GM19324 (cell line): ENCODE data around the gene SENP1.

Experiments
- ATAC-seq: cut with Tn5 transposase; IDR thresholded peaks from one replicate; pipeline ENCODE4 v1.9.1; 2021; ENCODE audit warnings: mild to moderate bottlenecking, moderate library complexity; ENCODE audit not compliant: unreplicated experiment, low FRiP score

Gene SENP1

DNA sequence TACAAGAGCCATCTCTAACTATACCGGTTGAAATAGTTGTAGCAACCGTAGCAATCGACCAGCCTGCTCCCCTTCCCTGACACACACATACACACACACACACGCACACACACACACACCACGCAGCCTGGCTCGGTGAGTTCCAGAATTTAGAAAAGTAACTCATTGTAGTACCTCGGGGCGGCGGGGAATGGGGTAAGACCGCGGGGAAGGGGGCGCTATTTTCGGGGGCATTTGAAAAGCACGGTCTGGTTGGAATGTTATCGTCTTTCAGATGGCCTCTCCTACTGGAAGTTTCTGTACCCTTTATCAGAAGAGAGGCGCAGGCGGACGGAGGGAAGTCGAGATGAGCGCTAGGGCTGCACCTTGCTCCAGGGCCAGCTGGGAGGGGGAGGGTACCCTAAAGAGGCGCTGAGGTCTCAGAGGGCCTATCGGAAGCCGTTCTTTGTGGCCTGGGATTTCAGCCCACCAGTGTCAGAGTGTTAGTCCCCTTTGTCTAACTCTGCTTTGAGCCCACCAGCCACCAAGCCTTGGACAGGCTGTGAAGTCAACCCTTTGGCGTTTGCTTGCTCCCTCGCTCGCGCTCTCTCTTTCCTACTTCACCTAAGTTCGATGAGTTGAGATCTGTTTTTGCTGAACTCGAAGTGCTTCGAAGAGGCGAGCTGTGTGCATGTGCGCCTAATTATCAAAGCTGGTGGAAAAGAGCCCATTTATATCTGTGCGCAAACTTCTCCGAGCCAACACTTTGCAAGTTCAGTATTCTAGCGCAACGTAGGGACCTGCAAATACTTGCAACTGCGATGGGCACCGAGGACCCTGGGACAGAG is 102.4 kb downstream of the SENP1 start:
- ATAC-seq = no peak

DNA sequence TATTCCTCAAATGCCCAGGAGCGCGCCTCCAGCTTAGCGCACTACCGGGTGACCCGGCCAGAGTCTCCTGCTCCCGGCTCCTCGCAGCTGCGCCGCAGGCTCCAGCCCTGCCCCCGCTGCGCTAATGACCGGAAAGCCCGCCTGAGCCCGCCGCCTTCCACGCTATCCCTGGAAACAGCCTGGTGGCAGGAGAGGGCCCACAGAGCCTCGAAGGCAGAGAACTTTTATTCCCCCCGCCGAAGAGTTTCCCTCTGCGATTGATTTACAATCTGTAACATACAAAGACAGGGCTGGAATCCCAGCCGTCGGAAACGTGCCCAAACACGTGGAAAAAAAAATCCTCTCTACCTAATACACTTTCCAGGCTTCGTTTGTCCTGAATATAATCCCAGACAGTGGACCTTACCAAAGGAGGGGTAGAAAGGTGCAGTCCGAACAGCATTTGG is 103.1 kb downstream of the SENP1 start:
- ATAC-seq = no peak

DNA sequence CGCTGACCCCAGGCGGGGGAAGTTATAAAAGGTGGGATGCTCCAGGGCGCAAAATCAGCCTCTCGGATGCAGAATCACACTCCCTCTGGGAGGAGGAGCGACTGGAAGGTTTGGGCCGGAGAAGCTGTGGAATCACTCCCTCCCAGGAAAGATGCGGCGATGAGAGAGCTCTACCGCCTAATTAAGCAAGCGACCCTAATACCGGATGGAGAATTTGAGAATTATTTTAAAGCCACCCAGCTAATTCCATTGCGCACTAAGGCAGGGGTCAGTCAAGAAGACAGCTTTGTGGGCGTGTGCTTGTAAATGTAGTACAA is 103.5 kb downstream of the SENP1 start:
- ATAC-seq = no peak

DNA sequence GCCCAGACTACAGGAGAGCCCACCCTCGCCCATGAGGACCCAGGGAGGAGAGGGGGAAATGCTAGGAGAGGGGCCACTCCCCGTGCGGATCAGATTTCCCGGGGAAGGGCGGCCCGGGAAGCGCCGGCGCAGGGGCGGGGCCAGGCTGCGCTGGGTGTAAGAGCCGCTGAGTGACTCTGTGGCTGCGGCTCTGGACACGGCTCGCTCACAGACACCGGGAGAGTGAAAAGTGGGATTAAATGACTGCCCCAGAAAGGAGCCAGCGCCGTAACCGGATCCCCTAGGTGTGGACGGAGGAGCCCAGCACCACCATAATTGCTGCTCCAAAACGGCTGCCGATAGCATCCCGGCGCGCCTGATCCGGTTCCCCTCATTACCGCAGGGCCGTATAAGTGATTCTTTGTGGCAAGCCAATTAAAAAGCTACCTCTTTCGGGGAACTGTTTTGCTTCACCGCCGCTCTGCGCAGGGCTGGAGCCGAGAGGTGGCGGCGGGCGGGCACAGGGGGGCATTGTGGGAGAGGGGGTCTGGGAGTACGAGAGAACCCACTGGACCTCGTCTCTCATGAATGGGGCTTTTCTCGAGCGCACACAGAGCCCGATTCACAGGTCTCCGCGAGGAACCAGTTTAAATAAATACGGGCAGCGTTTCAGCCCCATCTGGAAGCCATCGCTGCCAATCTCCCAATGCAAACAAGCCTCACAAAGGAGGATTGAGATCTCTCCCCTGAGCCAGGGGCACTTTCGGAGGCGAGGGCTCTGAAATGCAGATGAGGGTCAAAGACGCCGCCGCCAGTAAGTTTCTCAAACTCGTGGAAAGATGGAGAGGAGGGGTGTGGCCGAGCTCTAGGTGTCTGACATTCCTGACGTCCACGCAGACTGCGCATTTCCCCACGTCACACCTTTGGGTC is 104.1 kb downstream of the SENP1 start:
- ATAC-seq = no peak

DNA sequence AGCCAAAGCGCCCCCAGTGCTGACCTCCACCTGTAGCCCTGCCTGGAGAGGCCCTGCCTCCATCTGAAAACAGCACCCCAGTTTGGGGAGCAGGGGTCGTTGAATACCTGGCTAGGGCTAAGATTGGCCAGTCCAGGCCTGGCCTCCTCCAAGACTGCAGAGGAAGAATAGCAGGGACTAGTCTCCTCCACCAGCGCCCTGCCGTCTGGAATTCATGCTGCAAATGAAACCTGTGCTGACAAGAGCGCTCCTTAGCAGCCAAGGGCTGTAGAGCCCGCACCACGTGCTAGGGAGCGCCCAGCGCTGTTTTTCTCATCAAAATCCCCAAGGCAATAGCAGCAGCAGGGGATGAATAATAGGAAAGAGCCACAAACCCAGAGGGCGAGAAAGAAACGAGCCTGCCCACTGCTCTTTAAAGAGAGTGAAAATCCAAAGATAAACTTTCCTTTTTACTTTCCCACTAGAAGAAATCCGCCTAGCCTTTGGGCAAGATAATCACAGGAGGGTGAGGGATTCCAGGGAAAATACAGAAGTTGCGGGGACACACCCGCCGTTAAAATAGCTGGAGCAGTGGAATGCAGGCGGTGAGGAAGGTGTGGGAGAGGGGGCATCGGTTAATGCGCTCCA is 104.9 kb downstream of the SENP1 start:
- ATAC-seq = no peak

DNA sequence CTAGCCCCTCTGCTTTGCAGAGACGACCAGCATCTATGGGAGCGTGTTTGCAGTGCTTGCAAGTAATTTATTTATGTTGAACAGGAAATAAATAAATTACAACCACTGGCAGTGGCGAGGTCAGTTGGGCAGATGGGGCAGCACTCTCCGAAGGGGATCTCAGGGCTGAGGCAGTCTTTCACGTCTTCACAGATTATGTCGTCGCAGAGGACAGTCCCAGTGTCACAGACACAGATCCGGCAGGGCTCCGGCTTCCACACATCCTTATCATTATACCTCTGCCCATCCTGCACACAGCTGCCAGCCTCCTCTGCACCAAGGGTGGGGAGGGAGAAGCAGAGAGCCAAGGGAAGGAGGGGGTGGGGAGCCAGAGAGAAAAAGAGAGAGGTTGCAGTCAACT is 106.1 kb downstream of the SENP1 start:
- no peak for ATAC-seq

DNA sequence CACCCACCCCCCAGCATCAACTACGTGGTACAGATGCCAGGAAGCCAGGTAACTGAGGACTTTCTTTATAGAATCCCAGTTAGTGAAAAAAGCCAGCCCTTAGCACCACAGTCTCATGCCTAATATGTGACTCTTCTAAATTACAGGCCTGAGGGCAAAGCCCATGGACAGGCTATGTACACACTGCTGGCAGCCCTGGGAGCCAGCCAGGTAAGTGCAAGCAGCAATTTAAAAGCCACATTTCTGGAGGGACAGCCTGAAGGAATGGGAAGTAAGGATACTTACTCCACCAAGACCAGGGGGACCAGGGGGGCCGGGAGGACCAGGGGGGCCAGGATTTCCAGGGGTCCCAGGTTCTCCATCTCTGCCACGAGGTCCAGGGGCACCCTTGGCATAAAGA is 108.6 kb downstream of the SENP1 start:
- ATAC-seq = no peak

DNA sequence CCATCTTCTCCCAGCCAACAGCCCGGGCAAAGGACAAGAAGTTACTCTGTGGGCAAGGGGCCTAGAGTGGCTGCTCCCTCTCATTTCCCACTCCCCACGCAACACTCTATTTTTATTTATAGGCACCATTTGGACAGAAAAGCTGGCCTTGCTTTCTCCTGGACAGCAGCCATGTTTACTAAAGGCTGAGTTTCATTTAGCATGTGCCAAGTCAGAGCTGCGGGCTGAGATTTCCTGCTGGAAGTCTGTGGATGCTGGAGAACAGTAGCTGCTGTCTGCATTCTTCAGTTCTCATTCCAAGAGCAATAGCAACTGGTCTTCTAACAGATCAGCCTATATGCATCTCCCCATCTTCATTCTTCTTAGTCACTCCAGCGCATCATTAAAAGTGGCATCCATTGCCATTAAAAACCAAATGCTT is 109.9 kb downstream of the SENP1 start:
- no peak for ATAC-seq

DNA sequence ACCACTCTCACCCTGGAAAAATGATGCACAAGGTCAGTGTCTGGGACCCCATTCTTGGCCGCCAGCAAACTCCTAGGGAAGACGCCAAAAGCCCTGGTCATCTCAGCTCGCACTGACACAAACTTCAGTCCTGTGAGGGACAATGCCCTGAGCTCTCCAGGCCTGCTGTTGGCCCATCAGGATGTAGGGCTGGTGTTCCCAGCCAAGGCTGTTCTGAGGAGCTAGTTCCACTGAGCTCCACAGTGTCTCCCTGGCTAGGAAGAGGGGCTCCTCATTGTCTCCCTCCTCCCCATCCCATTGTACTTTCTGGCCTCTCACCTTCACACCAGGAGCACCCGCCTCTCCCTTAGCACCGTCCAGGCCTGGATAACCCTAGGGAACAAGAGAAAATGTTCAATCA is 112.4 kb downstream of the SENP1 start:
- ATAC-seq = no peak
